NT2/D1 (cell line): Measurements from ENCODE around the gene FGFR1OP2.

Experiments used
- SUZ12 ChIP-seq: IDR thresholded peaks from 2 replicates; pipeline ENCODE4 v1.6.1; 2011; ENCODE audit not compliant: insufficient read length, insufficient read depth; ENCODE audit errors: extremely low read depth
- YY1 ChIP-seq: IDR thresholded peaks from 2 replicates; pipeline ENCODE4 v1.6.1; 2011; ENCODE audit not compliant: insufficient read length, insufficient read depth
- ZNF274 ChIP-seq: IDR thresholded peaks from 2 replicates; pipeline ENCODE4 v1.6.1; 2011; ENCODE audit warnings: mild to moderate bottlenecking, low read depth, low read length

GRCh38 chr12:26935636-26936378 lies 2.5 kb upstream of the FGFR1OP2 start:
- no peak for TF ChIP-seq SUZ12
- TF ChIP-seq ZNF274: no peak
- no peak for TF ChIP-seq YY1
